Upper lobe of left lung (tissue), 4 donors: Measurements from ENCODE around the gene SCYL2.
"Not testable (repeated sequence)": the region's sequence is repeated elsewhere in the genome, so short reads cannot be mapped to it uniquely, and the experiment has no call there.

Experiments
- EP300 ChIP-seq, 4 donors: sonication (generic); formaldehyde crosslinking; IDR thresholded peaks; one replicate each; pipeline ENCODE4 v1.5.1; 2017; ENCODE audit warnings: antibody characterized with exemption in 4 of 4, control low read depth in 2 of 4
- POLR2A ChIP-seq, 4 donors: fragments of 450-650 bp; IDR thresholded peaks; one replicate each; pipeline ENCODE4 v1.5.1; 2016 to 2017; ENCODE audit warnings: antibody characterized with exemption in 4 of 4, mild to moderate bottlenecking in 2 of 4
- TF ChIP-seq, protein P1 (sequence below), 6 experiments: fragments of 450-650 bp in 4 of 6; fragments of 200-600 bp in 2 of 6; sonication (generic) in 2 of 6; IDR thresholded peaks; one replicate each; pipeline ENCODE4 v1.5.1; 2016 to 2019; ENCODE audit warnings: antibody characterized with exemption in 6 of 6

DNA sequence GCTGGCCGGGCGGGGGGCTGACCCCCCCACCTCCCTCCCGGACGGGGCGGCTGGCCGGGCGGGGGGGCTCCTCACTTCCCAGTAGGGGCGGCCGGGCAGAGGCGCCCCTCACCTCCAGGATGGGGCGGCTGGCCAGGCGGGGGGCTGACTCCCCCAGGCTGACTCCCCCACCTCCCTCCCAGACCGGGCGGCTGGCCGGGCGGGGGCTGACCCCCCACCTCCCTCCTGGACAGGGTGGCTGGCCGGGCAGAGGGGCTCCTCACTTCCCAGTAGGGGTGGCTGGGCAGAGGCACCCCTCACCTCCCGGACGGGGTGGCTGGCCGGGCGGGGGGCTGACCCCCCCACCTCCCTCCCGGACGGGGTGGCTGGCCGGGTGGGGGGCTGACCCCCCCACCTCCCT is 27.4 kb downstream of the SCYL2 start:
- TF ChIP-seq, protein P1, sequence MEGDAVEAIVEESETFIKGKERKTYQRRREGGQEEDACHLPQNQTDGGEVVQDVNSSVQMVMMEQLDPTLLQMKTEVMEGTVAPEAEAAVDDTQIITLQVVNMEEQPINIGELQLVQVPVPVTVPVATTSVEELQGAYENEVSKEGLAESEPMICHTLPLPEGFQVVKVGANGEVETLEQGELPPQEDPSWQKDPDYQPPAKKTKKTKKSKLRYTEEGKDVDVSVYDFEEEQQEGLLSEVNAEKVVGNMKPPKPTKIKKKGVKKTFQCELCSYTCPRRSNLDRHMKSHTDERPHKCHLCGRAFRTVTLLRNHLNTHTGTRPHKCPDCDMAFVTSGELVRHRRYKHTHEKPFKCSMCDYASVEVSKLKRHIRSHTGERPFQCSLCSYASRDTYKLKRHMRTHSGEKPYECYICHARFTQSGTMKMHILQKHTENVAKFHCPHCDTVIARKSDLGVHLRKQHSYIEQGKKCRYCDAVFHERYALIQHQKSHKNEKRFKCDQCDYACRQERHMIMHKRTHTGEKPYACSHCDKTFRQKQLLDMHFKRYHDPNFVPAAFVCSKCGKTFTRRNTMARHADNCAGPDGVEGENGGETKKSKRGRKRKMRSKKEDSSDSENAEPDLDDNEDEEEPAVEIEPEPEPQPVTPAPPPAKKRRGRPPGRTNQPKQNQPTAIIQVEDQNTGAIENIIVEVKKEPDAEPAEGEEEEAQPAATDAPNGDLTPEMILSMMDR (IDR thresholded peaks at IDR 0.05) = not testable (repeated sequence)
- TF ChIP-seq POLR2A, EP300 (IDR thresholded peaks at IDR 0.05): not testable (repeated sequence)
